SK-N-MC (cell line): ENCODE measurements around the gene XRCC2.
"Not testable (repeated sequence)": the region's sequence is repeated elsewhere in the genome, so short reads cannot be mapped to it uniquely, and the experiment has no call there.

Experiments
- DNase-seq: peaks from one replicate; pipeline ENCODE4 v3.0.0-alpha.2; 2011; ENCODE audit warnings: low read depth, low spot score
- H3K27ac ChIP-seq: fragments of 200-600 bp; sonication (generic); 2 replicates; pipeline ENCODE4 v1.5.1; 2016; ENCODE audit warnings: mixed run types
- H3K36me3 ChIP-seq: fragments of 200-600 bp; sonication (generic); 2 replicates; pipeline ENCODE4 v1.6.1; 2017; ENCODE audit warnings: antibody characterized with exemption, low read length, mixed read lengths; ENCODE audit not compliant: insufficient read depth
- H3K4me3 ChIP-seq: fragments of 200-600 bp; sonication (generic); 2 replicates; pipeline ENCODE4 v1.5.1; 2016
- H3K9ac ChIP-seq: fragments of 200-600 bp; sonication (generic); 2 replicates; pipeline ENCODE4 v1.8.0; 2017; ENCODE audit warnings: mixed run types, mixed read lengths; ENCODE audit not compliant: insufficient read length
- H3K9me3 ChIP-seq: fragments of 200-600 bp; sonication (generic); 2 replicates; pipeline ENCODE4 v1.6.1; 2017; ENCODE audit warnings: low read depth, mild to moderate bottlenecking, antibody characterized with exemption, low read length, moderate library complexity, mixed read lengths
- EZH2 ChIP-seq: fragments of 200-600 bp; sonication (generic); IDR thresholded peaks from one replicate; pipeline ENCODE4 v1.6.1; 2017; ENCODE audit warnings: antibody characterized with exemption
- FOXP2 ChIP-seq: optimal IDR thresholded peaks from 2 replicates; pipeline ENCODE3; 2011; ENCODE audit warnings: mild to moderate bottlenecking, moderate library complexity; ENCODE audit not compliant: insufficient read depth; ENCODE audit errors: extremely low read length, control extremely low read depth
- POLR2AphosphoS5 ChIP-seq: IDR thresholded peaks from 2 replicates; pipeline ENCODE4 v1.6.1; 2012; ENCODE audit warnings: mild to moderate bottlenecking, low read depth, low read length, borderline replicate concordance

Gene XRCC2

GRCh38 chr7:152666078-152666477 is 9.9 kb downstream of the XRCC2 start:
- no peak for DNase-seq
- Histone ChIP-seq H3K36me3 (peaks cover 39% of the 10 kb centered on the region), H3K9me3 (no peaks in the 10 kb centered on the region), H3K4me3 (no peak overlapping the region), H3K9ac (no peak overlapping the region), H3K27ac (no peak overlapping the region)
- no peak for TF ChIP-seq FOXP2
- TF ChIP-seq POLR2AphosphoS5 = no peak
- TF ChIP-seq EZH2 = no peak

GRCh38 chr7:152664636-152665035 is 11.3 kb downstream of the XRCC2 start:
- no peak overlapping the region for H3K4me3 ChIP-seq
- H3K9ac ChIP-seq = no peak overlapping the region
- H3K27ac ChIP-seq = no peak overlapping the region
- H3K9me3 ChIP-seq = no peaks in the 10 kb centered on the region
- no peak for DNase-seq
- peaks cover 45% of the 10 kb centered on the region for H3K36me3 ChIP-seq
- TF ChIP-seq POLR2AphosphoS5 (no peak), EZH2 (no peak), FOXP2 (no peak)

DNA sequence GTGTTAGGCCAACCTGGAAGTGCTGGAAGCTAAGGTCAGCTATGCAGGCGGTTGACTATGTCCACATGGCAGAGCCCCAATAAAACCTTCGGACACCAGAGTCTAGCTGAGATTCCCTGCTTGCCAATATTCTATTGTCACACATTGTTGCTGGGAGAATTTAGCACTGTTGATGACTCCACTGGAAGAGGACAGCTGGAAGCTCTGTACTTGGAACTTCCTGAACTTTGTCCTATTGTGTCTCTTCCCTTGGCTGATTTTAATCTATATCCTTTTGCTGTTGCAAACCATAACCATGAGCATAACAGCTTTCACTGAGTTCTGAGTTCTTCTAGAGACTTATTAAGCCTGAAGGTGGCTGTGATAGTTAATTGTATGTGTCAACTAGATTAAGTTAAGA is 12.0 kb downstream of the XRCC2 start:
- Histone ChIP-seq H3K27ac (no peak overlapping the region), H3K9ac (no peak overlapping the region), H3K4me3 (no peak overlapping the region), H3K36me3 (peaks cover 45% of the 10 kb centered on the region), H3K9me3 (no peaks in the 10 kb centered on the region)
- TF ChIP-seq FOXP2 (no peak), POLR2AphosphoS5 (no peak), EZH2 (no peak)
- no peak for DNase-seq

DNA sequence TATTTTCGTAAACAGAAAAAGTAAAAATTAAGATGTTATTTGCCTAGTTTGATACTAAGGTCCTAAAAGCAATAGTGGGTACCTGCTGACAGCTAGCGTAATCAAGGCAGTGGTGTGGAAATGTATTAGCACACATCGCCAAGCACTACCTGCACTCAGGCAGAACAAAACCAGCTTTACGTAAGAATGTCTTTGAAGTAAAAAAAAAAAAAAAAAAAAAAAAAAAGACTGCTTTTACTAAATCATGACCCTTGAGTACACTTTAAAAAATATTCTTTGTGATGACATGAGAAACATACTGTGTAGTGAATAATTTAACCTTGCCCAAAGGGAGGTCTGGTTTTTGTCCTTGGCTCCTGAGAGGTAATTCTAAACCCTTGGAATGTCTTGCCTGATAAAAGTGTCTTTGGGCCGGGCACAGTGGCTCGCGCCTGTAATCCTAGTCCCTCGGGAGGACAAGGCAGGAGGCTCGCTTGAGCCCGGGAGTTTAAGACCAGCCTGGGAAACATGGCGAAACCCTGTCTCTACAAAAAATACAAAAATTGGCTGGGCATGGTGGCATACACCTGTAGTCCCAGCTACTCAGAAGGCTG is 12.7 kb downstream of the XRCC2 start:
- TF ChIP-seq POLR2AphosphoS5 = no peak
- TF ChIP-seq FOXP2 = no peak
- no peak for TF ChIP-seq EZH2
- Histone ChIP-seq H3K27ac (no peak overlapping the region), H3K9me3 (no peaks in the 10 kb centered on the region), H3K9ac (no peak overlapping the region), H3K4me3 (no peak overlapping the region), H3K36me3 (peaks cover 45% of the 10 kb centered on the region)
- no peak for DNase-seq

DNA sequence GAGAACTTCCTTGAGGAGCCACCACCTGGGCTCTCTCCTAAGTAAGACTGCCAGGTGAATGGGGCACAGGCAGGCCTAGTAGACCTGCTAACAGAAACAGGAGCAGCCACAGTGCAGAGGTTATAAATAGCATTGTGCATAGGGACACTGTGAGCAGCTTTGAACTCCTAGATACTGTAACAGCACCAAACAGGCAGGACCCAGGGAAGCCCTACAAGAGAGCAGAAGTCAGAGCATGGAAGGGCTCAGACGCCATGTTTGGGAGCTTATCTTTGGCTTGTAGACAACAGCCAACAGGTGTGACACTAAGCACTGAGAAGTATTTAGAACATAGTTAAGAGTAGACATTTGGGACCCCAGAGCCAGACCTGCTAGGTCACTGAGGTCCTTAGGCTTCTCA is 14.5 kb downstream of the XRCC2 start:
- Histone ChIP-seq H3K36me3 (peaks cover 47% of the 10 kb centered on the region), H3K27ac (no peak overlapping the region), H3K4me3 (no peak overlapping the region), H3K9me3 (no peaks in the 10 kb centered on the region), H3K9ac (no peak overlapping the region)
- no peak for TF ChIP-seq EZH2
- TF ChIP-seq POLR2AphosphoS5 = no peak
- TF ChIP-seq FOXP2 = no peak
- DNase-seq = no peak

GRCh38 chr7:152660021-152660420 is 15.9 kb downstream of the XRCC2 start:
- H3K36me3 ChIP-seq = peaks cover 53% of the 10 kb centered on the region
- no peak for DNase-seq
- H3K27ac ChIP-seq = no peak overlapping the region
- H3K9me3 ChIP-seq = no peaks in the 10 kb centered on the region
- no peak overlapping the region for H3K9ac ChIP-seq
- TF ChIP-seq EZH2 (no peak), POLR2AphosphoS5 (no peak), FOXP2 (no peak)
- no peak overlapping the region for H3K4me3 ChIP-seq

- DNase-seq = no peak
- Histone ChIP-seq H3K9ac (no peak overlapping the region), H3K4me3 (no peak overlapping the region), H3K36me3 (peaks cover 81% of the 10 kb centered on the region), H3K9me3 (no peaks in the 10 kb centered on the region), H3K27ac (no peak overlapping the region)
- no peak for TF ChIP-seq FOXP2
- TF ChIP-seq POLR2AphosphoS5 = no peak
- TF ChIP-seq EZH2 = no peak
Observed at GRCh38 chr7:152654971-152655370, 21.0 kb downstream of the XRCC2 start.

- Histone ChIP-seq H3K27ac (no peak overlapping the region), H3K4me3 (no peak overlapping the region), H3K36me3 (peaks cover 78% of the 10 kb centered on the region), H3K9me3 (no peaks in the 10 kb centered on the region), H3K9ac (no peak overlapping the region)
- no peak for TF ChIP-seq FOXP2
- TF ChIP-seq EZH2 = no peak
- TF ChIP-seq POLR2AphosphoS5 = no peak
- DNase-seq = no peak
Observed at GRCh38 chr7:152649220-152649619, 26.7 kb downstream of the XRCC2 start.

- TF ChIP-seq POLR2AphosphoS5 (no peak), EZH2 (no peak), FOXP2 (no peak)
- H3K9me3 ChIP-seq = no peaks in the 10 kb centered on the region
- H3K9ac ChIP-seq = no peak overlapping the region
- no peak for DNase-seq
- H3K4me3 ChIP-seq = no peak overlapping the region
- peaks cover 56% of the 10 kb centered on the region for H3K36me3 ChIP-seq
- no peak overlapping the region for H3K27ac ChIP-seq
Observed at GRCh38 chr7:152647009-152647408, 28.9 kb downstream of the XRCC2 start.

GRCh38 chr7:152646579-152646978 is 29.4 kb downstream of the XRCC2 start:
- peaks cover 52% of the 10 kb centered on the region for H3K36me3 ChIP-seq
- H3K27ac ChIP-seq, H3K9me3 ChIP-seq, H3K4me3 ChIP-seq, DNase-seq, H3K9ac ChIP-seq: not testable (repeated sequence)
